Activated CD4-positive, alpha-beta T cell treated with anti-CD3 and anti-CD28 coated beads, Interleukin-2, amount 10 ng/mL, durations not matched to agents 24 days and 14 days (primary cell): ENCODE data around the gene TFDP1. TPM values are rescaled to one million over a fixed set of nuclear protein-coding genes. Genes with fewer than 3 reads are reported as not detected.

Source experiments
- DNase-seq: peaks from one replicate; pipeline ENCODE4 v3.0.0; 2022
- H3K27ac Mint-ChIP-seq: one replicate; pipeline ENCODE4 v1.8.0; 2022; ENCODE audit warnings: mild to moderate bottlenecking, mixed read lengths
- H3K27me3 Mint-ChIP-seq: one replicate; pipeline ENCODE4 v1.8.0; 2022; ENCODE audit warnings: mixed read lengths
- H3K36me3 Mint-ChIP-seq: one replicate; pipeline ENCODE4 v1.8.0; 2022; ENCODE audit warnings: low read depth, mild to moderate bottlenecking, mixed read lengths
- H3K4me1 Mint-ChIP-seq: one replicate; pipeline ENCODE4 v1.8.0; 2021; ENCODE audit warnings: mixed read lengths
- H3K4me3 Mint-ChIP-seq: one replicate; pipeline ENCODE4 v1.8.0; 2022; ENCODE audit warnings: mild to moderate bottlenecking, moderate library complexity, mixed read lengths
- H3K9me3 Mint-ChIP-seq: one replicate; pipeline ENCODE4 v1.8.0; 2021; ENCODE audit warnings: mixed read lengths
- intact Hi-C: fragments of 100-400 bp; cut with micrococcal nuclease; formaldehyde crosslinking; loops from one replicate; pipeline ENCODE4 v1.15.1; 2023
- total RNA-seq: library from RNA; stranded (reverse); gene quantifications from 2 replicates; pipeline ENCODE4 v1.2.3, GENCODE V29; 2022

The TFDP1 gene
- total RNA-seq, 1 donor from 2014 or later: 180 TPM

- H3K36me3 Mint-ChIP-seq: no peaks in the 10 kb centered on the region
- peaks cover 3% of the 10 kb centered on the region for H3K4me1 Mint-ChIP-seq
- H3K9me3 Mint-ChIP-seq: peaks cover 4% of the 10 kb centered on the region
- H3K4me3 Mint-ChIP-seq: no peak overlapping the region
- no peak for DNase-seq
- H3K27me3 Mint-ChIP-seq: no peaks in the 10 kb centered on the region
- intact Hi-C loops: no loop called here
- no peak overlapping the region for H3K27ac Mint-ChIP-seq
Observed at GRCh38 chr13:113669231-113669754, 84.7 kb downstream of the TFDP1 start.

DNA sequence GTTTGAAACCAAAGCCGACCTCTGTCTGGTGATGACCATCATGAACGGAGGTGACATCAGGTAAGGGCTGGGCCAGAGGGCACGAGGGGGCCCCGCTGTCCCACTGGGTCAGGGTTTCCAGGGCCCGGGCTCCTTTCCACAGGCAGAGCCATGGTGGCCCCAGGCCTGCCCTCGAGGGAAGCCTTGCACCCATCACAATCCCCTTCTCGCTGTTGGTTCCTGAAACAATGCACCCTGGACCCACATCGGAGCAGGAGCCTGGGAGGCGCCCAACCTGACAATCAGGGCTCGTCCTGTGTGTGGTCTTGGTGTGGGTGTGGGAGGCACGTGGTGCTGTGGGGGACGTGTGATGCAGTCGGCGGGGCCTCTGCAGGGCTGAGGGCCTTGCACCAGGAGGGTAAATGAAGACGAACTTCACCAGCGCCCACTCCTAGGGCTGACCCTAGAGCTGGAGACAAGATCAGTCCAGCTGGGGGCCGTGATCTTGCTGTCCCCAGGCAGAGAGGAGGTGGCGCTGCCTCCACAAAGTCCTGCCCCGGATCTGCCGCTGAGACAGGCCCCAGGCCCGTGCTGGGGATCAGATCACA is 85.3 kb downstream of the TFDP1 start:
- H3K9me3 Mint-ChIP-seq: peaks cover 4% of the 10 kb centered on the region
- H3K4me1 Mint-ChIP-seq: peaks cover 3% of the 10 kb centered on the region
- no peak overlapping the region for H3K27ac Mint-ChIP-seq
- intact Hi-C loops: no loop called here
- no peaks in the 10 kb centered on the region for H3K36me3 Mint-ChIP-seq
- DNase-seq: no peak
- H3K27me3 Mint-ChIP-seq: no peaks in the 10 kb centered on the region
- no peak overlapping the region for H3K4me3 Mint-ChIP-seq

GRCh38 chr13:113670541-113670940 is 86.0 kb downstream of the TFDP1 start:
- intact Hi-C loops: no loop called here
- peaks cover 3% of the 10 kb centered on the region for H3K4me1 Mint-ChIP-seq
- H3K36me3 Mint-ChIP-seq: no peaks in the 10 kb centered on the region
- H3K27ac Mint-ChIP-seq: no peak overlapping the region
- no peak overlapping the region for H3K4me3 Mint-ChIP-seq
- DNase-seq: no peak
- H3K9me3 Mint-ChIP-seq: peaks cover 4% of the 10 kb centered on the region
- H3K27me3 Mint-ChIP-seq: no peaks in the 10 kb centered on the region

DNA sequence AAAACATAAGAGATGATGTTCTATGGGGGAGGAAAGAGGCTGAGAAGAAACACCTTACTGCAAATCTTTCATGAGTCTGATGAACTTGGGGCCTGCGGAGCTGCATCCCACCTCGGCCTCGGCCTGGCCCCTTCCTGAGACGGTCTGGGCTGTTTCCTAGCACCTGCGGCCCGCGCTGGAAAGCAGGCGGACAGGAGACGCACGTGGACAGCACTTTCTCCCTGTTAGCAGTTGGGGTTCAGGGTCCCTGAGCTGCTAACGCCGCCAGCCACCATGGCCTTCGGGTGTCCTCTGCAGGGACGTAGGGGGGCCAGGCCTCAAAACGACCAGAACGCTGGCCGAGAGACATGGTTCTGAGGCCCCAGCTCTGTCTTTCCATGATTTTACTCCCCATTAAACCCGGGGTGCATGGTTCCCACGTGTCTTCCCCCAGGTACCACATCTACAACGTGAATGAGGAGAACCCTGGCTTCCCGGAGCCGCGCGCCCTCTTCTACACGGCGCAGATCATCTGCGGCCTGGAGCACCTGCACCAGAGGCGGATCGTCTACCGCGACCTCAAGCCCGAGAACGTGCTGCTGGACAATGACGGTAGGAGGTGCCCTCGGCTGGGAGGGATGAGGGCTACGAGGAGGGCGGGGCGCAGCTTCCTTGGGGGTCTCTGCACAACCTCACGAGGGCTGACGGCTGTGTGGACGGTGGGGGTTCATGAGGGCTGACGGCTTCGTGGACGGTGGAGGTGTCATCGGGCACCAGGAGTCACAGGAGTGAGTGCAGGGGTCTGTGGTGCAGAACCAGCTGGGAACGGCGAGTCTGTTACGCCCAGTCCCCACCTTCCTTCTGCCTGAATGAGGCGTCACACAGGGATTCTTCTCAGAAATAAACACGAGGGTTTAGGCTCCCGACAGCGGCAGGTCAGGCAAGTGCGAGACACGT is 86.8 kb downstream of the TFDP1 start:
- Mint-ChIP-seq H3K4me1 (peaks cover 3% of the 10 kb centered on the region), H3K4me3 (no peak overlapping the region), H3K27me3 (no peaks in the 10 kb centered on the region), H3K9me3 (peaks cover 4% of the 10 kb centered on the region), H3K36me3 (no peaks in the 10 kb centered on the region), H3K27ac (no peak overlapping the region)
- intact Hi-C loops: no loop called here
- no peak for DNase-seq

GRCh38 chr13:113672002-113672651 is 87.6 kb downstream of the TFDP1 start:
- no peaks in the 10 kb centered on the region for H3K27me3 Mint-ChIP-seq
- no peak overlapping the region for H3K27ac Mint-ChIP-seq
- no peak for DNase-seq
- H3K4me3 Mint-ChIP-seq: no peak overlapping the region
- peaks cover 3% of the 10 kb centered on the region for H3K4me1 Mint-ChIP-seq
- peaks cover 4% of the 10 kb centered on the region for H3K9me3 Mint-ChIP-seq
- intact Hi-C loops: no loop called here
- H3K36me3 Mint-ChIP-seq: no peaks in the 10 kb centered on the region

Other genes with a start within 250 kb of the TFDP1 start
- gene GRTP1, start 220.6 kb upstream of the TFDP1 start, total RNA-seq: not detected in 2 replicates
- gene ADPRHL1, start 131.3 kb upstream of the TFDP1 start, total RNA-seq: 0.62 and 0.86 TPM in 2 replicates
- 21.4 and 29.9 TPM in 2 replicates for gene DCUN1D2, start 94.0 kb upstream of the TFDP1 start, total RNA-seq
- not detected in 2 replicates for gene ATP4B, start 73.4 kb downstream of the TFDP1 start, total RNA-seq
- 0.07 and 0.17 TPM in 2 replicates for gene GRK1, start 82.5 kb downstream of the TFDP1 start, total RNA-seq
- 2.0 and 2.4 TPM in 2 replicates for gene TMEM255B, start 174.5 kb downstream of the TFDP1 start, total RNA-seq